EL (cell line): ENCODE results near the gene ETV2.
"Not testable (repeated sequence)": the region's sequence is repeated elsewhere in the genome, so short reads cannot be mapped to it uniquely, and the experiment has no call there.

Experiments used
- DNase-seq: peaks from one replicate; pipeline ENCODE4 v3.0.0-alpha.2; 2016

Gene ETV2

DNA sequence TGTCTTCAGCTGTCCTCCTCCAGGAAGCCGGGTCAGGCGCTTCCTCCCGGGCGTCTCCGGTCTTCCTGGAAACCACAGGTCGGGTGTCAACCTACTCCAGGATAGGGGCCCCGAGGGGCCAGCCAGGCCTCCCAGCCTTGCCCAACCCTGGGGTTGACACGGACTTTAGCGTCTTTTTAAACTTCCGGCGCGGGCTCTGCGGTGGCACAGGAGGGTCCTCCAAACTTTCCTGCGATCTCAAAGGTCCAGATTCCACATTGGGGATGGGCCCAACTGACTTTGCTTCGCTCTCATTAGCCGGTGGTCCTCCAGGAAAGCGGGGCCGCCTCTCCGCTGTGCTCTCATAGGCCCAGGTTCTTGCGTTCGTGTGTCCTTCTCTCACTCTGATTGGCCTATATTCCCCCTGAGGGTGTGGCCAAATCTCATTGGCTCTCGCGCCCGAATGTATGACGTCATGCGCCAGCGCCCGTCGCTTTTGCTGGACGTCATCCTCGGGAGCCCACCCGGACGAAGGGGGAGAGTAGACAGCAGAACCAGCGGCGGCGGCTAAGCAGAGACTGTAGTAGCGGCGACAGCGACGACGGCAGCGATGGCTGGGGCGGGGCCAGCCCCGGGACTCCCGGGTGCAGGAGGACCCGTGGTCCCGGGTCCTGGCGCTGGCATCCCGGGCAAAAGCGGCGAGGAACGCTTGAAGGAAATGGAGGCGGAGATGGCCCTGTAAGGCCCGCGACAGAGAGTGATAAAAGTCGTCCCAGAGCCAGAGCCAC is 12.8 kb upstream of the ETV2 start, which contains the start of gene RBM42:
RBM42 (plus strand) TSS at position 472 of the 767 bp plus-strand sequence; CDS start at position 590, 118 bp downstream.
- peak; percentile 100 for DNase-seq

DNA sequence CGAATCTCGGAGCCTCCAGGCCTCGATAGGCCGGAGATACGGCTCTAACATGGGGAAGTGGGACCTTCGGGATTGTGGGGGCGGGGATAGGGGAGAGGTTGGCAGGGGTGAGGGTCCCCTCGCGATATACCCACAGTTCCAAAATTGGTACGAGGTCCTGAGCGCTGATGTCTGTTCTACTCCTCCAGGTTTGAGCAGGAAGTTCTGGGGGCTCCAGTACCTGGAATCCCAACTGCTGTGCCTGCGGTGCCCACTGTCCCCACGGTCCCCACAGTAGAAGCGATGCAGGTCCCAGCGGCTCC is 12.3 kb upstream of the ETV2 start:
- DNase-seq = no peak

DNA sequence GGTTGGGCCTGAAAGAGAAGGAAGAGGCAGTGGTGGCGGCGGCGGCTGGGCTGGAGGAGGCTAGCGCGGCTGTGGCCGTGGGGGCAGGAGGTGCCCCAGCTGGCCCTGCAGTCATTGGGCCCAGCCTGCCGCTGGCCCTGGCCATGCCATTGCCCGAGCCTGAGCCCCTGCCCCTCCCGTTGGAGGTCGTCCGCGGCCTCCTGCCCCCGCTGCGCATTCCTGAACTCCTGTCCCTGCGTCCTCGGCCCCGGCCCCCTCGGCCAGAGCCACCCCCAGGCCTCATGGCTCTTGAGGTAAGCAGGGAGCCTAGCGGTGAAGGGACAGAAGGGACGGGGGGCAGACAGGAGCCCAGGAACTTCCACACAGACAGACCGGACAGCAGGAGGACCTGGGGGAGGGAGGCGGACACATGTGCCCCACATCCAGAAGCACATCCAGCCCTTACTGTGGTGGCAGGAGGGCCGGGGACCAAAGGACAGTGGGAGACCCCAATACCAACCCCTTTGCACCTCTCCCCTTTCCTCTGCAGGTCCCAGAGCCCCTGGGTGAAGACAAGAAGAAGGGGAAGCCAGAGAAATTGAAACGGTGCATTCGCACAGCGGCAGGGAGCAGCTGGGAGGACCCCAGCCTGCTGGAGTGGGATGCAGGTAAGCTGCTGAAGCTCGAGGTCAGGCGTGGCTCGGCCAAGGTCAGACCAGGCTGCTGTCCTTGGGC is 7.7 kb upstream of the ETV2 start:
- no peak for DNase-seq

DNA sequence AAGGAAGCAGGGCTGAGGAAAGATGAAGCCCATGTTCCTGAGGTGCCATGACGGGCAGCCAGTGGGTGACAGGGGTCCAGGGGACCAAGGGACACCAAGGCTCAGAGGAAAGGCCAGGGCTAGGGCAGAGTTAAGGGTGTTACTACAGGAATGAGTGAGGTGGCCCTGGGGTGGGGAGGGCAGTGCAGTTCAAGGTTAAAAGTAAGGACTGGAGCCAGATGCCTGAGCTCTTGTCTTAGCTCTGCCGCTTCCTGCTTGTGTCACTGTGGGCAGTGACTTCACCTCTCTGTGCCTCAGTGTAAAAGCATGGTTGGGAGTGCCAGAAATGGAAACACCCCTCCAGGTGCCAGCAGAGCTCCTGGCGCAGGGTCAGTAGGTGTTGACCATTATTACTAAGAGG is 4.9 kb upstream of the ETV2 start:
- DNase-seq = no peak

DNA sequence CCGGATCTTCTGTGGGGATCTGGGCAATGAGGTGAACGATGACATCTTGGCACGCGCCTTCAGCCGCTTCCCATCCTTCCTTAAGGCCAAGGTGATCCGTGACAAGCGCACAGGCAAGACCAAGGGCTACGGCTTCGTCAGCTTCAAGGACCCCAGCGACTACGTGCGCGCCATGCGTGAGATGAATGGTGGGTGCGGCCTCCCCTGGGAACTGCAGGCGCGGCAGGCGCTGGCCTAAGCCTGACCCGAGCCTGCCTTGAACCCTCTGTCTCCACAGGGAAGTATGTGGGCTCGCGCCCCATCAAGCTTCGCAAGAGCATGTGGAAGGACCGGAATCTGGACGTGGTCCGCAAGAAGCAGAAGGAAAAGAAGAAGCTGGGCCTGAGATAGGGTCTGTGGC is 4.4 kb upstream of the ETV2 start:
- no peak for DNase-seq

DNA sequence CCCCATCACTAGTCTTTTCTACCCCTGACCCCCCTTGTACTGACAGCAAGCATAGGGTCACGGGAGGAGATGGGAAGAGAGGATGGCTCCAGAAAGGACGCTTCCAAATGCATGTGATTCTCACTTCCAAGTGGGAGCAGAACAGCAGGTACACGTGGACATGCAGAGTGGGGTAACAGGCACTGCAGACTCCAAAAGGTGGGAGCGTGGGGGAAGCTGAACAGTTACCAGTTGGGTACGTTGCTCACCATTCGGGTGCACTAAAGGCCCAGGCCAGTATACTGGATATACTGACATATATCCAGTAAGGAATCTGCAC is 2.3 kb upstream of the ETV2 start:
- no peak for DNase-seq

DNA sequence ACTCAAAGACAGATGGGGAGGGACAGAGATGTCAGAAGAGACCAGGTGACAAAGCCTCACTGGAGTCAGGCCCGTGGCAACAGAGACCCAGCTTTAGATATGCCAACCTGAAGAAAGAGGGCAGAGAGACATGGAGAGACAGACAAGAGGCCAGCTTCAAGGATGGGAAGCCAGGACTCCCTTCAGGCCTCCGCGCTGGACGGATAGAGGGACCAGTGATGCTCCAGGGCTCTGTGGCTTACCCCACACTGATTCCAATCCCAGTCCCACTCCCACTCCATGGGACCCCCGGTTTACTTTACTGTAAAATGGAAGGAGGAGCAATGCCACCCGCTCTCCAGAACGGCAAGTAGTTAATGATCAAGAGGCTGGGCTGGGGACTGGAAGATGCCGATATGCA is 1.7 kb upstream of the ETV2 start:
- no peak for DNase-seq

DNA sequence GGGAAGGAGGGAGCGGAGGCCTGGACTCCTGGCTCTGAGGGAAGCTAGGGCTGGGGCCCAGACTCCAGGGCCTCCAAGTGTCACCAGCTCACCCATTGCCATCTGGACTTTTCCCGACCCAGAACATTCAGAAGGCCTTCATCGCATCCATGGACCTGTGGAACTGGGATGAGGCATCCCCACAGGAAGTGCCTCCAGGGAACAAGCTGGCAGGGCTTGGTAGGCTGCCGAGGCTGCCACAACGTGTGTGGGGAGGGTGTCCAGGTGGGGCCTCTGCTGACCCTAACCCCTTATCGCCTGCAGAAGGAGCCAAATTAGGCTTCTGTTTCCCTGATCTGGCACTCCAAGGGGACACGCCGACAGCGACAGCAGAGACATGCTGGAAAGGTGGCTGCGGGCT is 767 bp downstream of the ETV2 start:
- peak; percentile 19 for DNase-seq

DNA sequence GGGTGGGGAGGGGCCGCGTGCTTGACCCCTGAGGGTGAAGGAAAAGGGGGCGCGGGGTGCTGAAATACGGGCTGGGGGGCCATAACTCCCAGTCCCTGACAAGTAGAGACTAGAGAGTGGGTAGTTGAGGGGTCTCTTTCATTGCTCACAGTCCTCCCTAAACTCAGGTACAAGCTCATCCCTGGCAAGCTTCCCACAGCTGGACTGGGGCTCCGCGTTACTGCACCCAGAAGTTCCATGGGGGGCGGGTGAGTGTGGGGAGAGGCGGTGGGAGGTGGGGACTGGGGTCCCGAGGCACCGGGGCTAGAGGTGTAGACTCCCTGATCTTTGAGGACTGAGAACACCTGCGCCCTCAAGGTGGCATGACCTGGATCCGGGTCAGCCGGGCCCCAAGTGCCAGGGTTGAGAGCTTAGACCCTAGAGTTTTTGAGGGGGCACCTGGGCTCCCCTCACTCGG is 1.3 kb downstream of the ETV2 start:
- DNase-seq = no peak

DNA sequence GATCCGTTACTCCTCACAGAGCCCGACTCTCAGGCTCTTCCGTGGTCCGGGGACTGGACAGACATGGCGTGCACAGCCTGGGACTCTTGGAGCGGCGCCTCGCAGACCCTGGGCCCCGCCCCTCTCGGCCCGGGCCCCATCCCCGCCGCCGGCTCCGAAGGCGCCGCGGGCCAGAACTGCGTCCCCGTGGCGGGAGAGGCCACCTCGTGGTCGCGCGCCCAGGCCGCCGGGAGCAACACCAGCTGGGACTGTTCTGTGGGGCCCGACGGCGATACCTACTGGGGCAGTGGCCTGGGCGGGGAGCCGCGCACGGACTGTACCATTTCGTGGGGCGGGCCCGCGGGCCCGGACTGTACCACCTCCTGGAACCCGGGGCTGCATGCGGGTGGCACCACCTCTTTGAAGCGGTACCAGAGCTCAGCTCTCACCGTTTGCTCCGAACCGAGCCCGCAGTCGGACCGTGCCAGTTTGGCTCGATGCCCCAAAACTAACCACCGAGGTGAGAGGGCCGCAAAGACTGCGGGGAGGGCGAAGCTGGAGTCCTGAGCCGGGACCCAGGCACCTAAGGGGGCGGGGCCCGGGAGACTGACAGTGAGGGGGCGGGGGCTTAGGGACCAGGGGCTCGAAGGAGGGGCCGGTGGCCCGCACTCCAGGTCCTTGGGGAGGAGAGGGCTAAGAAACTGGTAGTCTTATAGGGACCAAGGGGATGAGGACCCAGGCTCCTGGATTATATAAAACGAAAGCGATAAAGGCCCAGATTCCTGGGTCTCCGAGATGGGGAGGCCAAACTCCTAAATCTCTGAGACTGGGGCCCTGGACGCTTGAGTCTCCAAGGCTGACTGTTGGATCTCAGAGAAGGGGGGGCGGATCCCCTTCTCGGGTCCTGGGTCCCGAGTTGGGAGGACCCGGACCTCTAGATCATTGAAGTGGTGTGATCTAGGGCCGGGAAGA is 2.0 kb downstream of the ETV2 start:
- DNase-seq = peak; percentile 83

DNA sequence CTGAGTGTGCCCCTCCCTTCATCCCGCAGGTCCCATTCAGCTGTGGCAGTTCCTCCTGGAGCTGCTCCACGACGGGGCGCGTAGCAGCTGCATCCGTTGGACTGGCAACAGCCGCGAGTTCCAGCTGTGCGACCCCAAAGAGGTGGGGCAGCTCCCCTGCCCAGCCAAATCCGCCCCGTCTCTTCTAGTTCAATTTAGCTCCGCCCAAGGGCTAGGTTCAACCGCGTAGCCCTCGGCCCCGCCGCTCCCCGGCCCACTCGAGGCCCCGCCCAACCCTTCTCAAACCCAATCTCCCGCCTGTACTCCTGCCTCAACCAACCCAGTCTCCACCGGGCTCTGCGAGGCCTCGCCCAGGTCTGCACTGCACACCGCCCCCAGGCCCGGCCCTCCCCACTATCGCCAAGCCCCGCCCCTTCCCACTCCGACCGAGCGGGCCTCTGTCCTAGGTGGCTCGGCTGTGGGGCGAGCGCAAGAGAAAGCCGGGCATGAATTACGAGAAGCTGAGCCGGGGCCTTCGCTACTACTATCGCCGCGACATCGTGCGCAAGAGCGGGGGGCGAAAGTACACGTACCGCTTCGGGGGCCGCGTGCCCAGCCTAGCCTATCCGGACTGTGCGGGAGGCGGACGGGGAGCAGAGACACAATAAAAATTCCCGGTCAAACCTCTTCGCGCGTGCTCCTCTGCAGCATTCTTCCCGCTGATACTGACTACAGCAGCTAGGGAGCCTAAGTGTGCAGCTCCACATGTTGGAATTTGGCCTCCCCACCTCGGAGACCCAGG is 2.9 kb downstream of the ETV2 start:
- peak; percentile 96 for DNase-seq

DNA sequence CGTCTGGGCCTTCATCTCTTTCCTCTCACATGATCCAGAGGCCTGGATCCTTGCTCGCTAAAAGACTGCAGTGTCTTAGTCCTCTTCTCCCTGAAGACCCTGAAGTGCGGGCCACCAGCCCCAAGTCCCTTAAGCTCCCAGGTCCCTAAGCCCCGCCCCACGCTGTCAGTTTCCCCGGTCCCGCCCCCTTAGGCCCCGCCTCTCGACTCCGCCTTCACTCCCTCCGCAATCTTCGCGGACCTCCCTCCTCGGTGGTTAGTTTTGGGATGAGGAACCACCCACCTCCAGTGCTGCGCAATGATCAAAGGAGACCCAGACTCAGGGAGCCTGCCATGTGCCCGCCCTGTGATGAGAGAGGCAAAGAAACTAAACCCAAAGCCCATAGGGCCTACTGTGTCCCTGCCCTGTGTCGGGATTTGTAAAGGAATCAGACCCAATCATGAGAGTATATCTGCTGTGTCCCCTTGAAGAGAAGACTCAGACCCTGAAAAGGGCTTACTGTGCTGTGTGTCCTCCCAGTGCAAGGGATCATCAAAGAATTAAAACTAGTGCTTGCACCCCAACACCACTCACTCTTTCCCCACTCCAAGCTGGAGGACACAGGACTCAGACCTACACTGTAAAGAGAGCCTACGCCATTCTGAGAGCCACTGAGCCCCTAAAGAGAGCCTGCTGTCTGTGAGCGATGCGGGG is 3.6 kb downstream of the ETV2 start:
- DNase-seq = peak; percentile 75

DNA sequence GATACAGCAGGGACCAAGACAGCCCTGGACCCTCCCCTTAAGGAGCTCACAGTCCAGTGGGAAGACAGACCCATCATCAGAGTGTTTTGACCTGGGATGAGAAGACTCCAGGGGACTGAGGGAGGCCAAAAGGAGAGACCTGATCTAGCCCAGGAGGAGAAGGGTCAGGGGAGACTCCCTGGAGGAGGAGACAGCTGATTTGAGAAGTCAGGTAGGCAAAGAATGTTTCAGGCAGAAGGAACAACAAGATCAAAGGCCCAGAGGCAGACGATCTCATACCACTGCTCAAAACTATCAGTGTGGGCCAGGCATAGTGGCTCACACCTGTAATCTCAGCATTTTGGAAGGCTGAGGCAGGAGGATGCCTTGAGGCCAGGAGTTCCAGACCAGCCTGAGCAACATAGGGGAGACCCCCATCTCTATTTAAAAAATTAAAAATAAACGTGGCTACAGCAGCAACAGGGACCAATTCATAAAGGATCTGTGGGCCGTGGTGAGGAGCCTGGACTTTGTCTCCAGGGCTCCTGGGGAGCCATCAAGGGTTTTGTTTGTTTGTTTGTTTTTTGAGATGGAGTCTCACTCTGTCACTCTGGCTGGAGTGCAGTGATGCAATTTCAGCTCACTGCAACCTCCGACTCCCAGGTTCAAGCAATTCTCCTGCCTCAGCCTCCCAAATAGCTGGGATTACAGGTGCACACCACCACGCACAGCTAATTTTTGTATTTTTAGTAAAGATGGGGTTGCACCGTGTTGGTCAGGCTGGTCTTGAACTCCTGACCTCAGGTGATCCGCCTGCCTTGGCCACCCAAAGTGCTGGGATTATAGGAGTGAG is 4.4 kb downstream of the ETV2 start:
- DNase-seq = no peak

DNA sequence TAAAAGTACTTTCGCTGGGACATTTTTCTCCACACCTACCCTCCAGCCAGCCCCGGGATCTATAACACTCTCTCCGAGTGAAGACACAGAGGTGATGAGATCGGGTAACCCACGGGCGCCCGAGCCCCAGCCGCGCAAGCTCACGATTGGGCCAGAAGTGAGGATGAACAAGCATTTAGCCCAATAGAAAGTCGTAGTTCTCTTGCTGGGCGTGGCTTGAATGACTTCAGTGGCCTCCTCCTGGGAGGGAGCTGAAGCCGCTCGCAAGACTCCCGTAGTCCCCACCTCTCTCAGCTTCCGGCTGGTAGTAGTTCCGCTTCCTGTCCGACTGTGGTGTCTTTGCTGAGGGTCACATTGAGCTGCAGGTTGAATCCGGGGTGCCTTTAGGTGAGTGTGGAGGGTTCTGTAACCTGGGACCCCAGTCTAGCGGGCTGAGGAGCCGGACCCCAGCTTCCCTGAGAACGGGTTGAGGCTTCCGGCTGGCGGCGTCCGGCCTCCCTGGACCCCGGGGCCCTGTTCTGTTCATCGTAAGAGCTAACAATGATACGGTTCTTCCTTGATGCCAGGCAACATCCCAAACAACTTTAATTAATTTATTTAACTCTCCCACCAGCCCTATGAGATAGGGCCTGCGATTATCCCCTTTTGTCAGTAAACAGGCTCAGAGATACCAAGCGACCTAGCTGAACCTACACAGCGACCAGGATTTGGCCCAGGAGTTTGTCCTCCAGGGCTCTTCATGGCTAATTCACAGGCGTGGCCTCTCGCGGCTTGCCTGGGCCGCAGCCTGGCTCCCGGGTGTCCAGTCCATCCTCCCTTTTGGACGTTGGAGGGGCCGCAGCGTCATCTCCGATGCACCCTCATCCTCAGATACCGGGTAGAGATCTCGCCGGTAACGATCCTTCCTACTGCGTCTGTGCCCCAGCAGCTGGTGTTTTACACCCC is 6.7 kb downstream of the ETV2 start, which contains the start of gene COX6B1:
COX6B1 (plus strand) TSS at position 307 of the 945 bp plus-strand sequence. CDS start 2,921 bp downstream, outside the sequence.
- peak; percentile 98 for DNase-seq

DNA sequence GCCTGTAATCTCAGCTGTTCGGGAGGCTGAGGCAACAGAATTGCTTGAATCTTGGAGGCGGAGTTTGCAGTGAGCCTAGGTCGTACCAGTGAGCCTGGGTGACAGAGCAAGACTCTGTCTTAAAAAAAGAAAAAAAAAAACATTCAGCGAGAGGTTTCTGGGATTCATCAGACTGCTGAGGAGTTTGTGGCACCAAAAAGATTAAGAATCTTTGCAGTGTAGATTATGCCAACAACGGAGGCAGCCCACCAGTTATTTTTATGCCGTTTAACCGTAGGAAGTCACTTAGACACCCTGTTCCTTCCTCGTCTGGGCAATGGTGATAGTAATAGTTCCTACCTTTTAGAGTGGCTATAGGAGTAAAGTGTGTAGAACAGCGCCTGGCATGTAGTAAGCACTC is 9.0 kb downstream of the ETV2 start:
- no peak for DNase-seq

DNA sequence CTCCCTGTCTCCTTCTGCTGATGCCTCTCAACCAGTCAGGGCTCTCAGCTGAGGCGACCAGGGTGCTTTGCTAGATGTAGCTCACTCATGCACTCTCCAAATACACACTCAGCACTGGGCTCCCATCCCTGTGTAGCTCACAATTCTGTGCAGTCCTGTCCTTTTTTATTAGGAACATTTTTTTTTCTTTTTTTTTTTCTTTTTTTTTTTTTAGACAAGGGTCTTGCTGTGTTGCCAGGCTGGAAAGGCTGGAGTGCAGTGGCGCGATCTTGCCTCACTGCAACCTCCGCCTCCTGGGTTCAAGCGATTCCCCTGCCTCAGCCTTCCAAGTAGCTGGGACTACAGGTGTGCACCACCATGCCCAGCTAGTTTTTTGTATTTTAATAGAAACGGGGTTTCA is 13.3 kb downstream of the ETV2 start:
- DNase-seq = not testable (repeated sequence)

DNA sequence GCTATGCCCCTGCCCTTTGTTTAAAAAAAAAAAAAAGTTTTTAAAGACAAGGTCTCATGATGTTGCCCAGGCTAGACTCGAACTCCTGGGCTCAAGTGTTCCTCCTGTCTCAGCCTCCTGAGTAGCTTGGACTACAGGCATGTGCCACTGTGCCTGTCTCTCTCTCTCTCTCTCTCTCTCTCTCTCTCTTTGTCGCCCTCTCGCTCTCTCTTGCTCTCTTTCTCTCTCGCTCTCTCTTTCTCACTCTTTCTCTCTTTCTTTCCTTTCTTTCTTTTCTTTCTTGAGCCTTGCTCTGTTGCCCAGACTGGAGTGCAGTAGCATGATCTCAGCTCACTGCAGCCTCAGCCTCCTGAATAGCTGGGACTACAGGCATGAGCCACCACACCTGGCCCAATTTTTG is 14.1 kb downstream of the ETV2 start:
- no peak for DNase-seq

DNA sequence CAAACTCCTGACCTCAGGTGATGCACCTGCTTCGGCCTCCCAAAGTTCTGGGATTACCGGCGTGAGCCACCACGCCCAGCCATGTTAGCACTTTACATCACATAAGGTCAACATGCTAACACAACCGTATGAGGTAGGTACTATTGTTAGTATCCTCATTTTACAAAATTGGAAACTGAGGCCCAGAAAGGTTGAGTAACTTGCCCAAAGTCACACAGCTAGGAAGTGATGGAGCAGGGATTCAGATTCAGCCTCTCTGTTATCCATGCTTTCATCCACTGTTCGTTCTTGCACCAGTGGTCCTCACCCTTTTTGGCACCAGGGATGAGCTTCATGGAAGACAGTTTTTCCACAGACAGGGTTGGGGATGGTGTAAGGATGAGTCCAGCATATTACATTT is 15.2 kb downstream of the ETV2 start:
- DNase-seq = no peak

DNA sequence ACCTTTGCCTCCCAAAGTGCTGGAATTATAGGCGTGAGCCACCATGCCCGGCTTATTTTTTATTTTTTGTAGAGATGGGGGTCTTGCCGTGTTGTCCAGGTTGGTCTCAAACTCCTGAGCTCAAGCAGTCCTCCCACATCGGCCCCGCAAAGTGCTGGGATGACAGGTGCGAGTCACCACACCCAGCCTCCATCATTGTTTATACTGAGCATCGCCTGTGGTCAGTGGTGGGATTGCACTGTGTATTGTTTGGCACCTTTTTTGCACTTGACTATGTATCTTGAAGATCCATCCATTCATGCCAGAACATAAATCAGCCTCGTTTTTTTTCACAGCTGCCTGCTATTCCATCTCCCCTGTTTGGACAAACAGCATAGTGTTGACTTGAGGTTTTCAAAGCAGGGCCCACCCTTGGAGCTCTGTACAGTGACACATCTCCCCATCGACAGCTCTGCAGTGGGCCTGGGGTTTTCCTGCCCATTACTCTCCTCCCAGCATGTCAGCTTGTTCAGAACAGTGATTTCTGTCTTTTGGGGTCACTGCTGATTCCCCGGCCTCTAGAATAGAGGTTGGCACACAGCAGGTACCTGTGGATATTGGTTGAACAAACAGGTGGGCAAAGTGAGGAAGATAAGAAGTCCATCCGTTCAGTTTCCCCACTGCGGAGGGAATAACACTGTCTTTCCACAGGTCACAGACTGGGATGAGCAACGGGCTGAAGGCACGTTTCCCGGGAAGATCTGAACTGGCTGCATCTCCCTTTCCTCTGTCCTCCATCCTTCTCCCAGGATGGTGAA is 16.6 kb downstream of the ETV2 start:
- no peak for DNase-seq
